SU-DHL-6 (cell line): ENCODE measurements around the gene ATP7B.

ENCODE experiments used
- CTCF ChIP-seq: fragments of 200-600 bp; sonication (generic); IDR thresholded peaks from one replicate; pipeline ENCODE4 v1.5.1; 2017; ENCODE audit warnings: antibody characterized with exemption, mild to moderate bottlenecking, low read length, moderate library complexity; ENCODE audit not compliant: insufficient read depth, poor library complexity, severe bottlenecking
- EZH2phosphoT487 ChIP-seq: fragments of 200-600 bp; sonication (generic), shearing (Covaris generic); conservative IDR thresholded peaks from 2 replicates; pipeline ENCODE4 v1.6.1; 2018; ENCODE audit warnings: mild to moderate bottlenecking, antibody characterized with exemption, low read length, moderate library complexity, mixed read lengths

- TF ChIP-seq CTCF, result no peak
- no peak for TF ChIP-seq EZH2phosphoT487
These were observed 5.0 kb upstream of the ATP7B start for GRCh38 chr13:52016296-52016695.
